ENCODE measurements around the gene SAMD14. TPM values are rescaled to one million over a fixed set of nuclear protein-coding genes. Genes with fewer than 3 reads are reported as not detected.

SAMD14 gene
- total RNA-seq, 1 experiment from 2014 or later, result 0.70 TPM

Other genes starting within 250 kb of the SAMD14 start
- gene DLX4, start 161.0 kb downstream of the SAMD14 start, total RNA-seq (2014; rRNA removed; shearing (Covaris generic)), result 0.49 and 1.6 TPM in 2 replicates
- gene DLX3, start 134.9 kb downstream of the SAMD14 start, total RNA-seq (2014; rRNA removed; shearing (Covaris generic)), result 0.17 TPM in 1 of 2 replicates, not detected in the other
- 106 and 129 TPM in 2 replicates for gene ITGA3, start 74.0 kb downstream of the SAMD14 start, total RNA-seq (2014; rRNA removed; shearing (Covaris generic))
- gene PDK2, start 34.8 kb downstream of the SAMD14 start, total RNA-seq (2014; rRNA removed; shearing (Covaris generic)), result 37.6 and 41.2 TPM in 2 replicates
- gene PPP1R9B, start 20.5 kb upstream of the SAMD14 start, total RNA-seq (2014; rRNA removed; shearing (Covaris generic)), result 16.3 and 18.5 TPM in 2 replicates
- gene SGCA, start 35.8 kb upstream of the SAMD14 start, total RNA-seq (2014; rRNA removed; shearing (Covaris generic)), result 0.45 TPM in 1 of 2 replicates, not detected in the other
- gene COL1A1, start 71.5 kb upstream of the SAMD14 start, total RNA-seq (2014; rRNA removed; shearing (Covaris generic)), result 11.1 and 25.7 TPM in 2 replicates
- gene TMEM92, start 144.3 kb upstream of the SAMD14 start, total RNA-seq (2014; rRNA removed; shearing (Covaris generic)), result 5.6 and 7.4 TPM in 2 replicates
- gene XYLT2, start 216.0 kb upstream of the SAMD14 start, total RNA-seq (2014; rRNA removed; shearing (Covaris generic)), result 21.0 and 22.3 TPM in 2 replicates
- 179 and 180 TPM in 2 replicates for gene MRPL27, start 243.0 kb upstream of the SAMD14 start, total RNA-seq (2014; rRNA removed; shearing (Covaris generic))
- gene EME1, start 243.1 kb upstream of the SAMD14 start, total RNA-seq (2014; rRNA removed; shearing (Covaris generic)), result 9.4 and 11.9 TPM in 2 replicates

Data from H4 (cell line).